GM19455 (cell line): Measurements from ENCODE around the gene CKAP5.
"Not testable (repeated sequence)": the region's sequence is repeated elsewhere in the genome, so short reads cannot be mapped to it uniquely, and the experiment has no call there.

Experiments
- ATAC-seq: cut with Tn5 transposase; IDR thresholded peaks from one replicate; pipeline ENCODE4 v1.9.1; 2021; ENCODE audit not compliant: unreplicated experiment

Gene CKAP5

GRCh38 chr11:46728659-46729040 lies 117.4 kb downstream of the CKAP5 start:
- no peak for ATAC-seq

- no peak for ATAC-seq
These were observed 118.0 kb downstream of the CKAP5 start for GRCh38 chr11:46727952-46728658.

- ATAC-seq, result no peak
These were observed 119.7 kb downstream of the CKAP5 start for GRCh38 chr11:46726206-46726862.

GRCh38 chr11:46725338-46726205 lies 120.5 kb downstream of the CKAP5 start:
- no peak for ATAC-seq

- ATAC-seq, result no peak
These were observed 122.0 kb downstream of the CKAP5 start for GRCh38 chr11:46724088-46724487.

GRCh38 chr11:46723359-46723680 lies 122.8 kb downstream of the CKAP5 start:
- no peak for ATAC-seq

- ATAC-seq, result no peak
These were observed 123.3 kb downstream of the CKAP5 start for GRCh38 chr11:46722566-46723358.

- no peak for ATAC-seq
These were observed 124.8 kb downstream of the CKAP5 start for GRCh38 chr11:46721286-46721685.

- no peak for ATAC-seq
These were observed 126.4 kb downstream of the CKAP5 start for GRCh38 chr11:46719543-46720218.

GRCh38 chr11:46719048-46719542 lies 127.0 kb downstream of the CKAP5 start, which contains the start of gene F2:
F2 (plus strand) TSS chr11:46719213; CDS start chr11:46719236, 23 bp downstream.
- no peak for ATAC-seq

GRCh38 chr11:46718155-46719019 lies 127.7 kb downstream of the CKAP5 start:
- no peak for ATAC-seq

GRCh38 chr11:46717825-46718154 lies 128.3 kb downstream of the CKAP5 start:
- not testable (repeated sequence) for ATAC-seq

- ATAC-seq, result no peak
These were observed 133.1 kb downstream of the CKAP5 start for GRCh38 chr11:46712874-46713576.

GRCh38 chr11:46711303-46711702 lies 134.8 kb downstream of the CKAP5 start:
- no peak for ATAC-seq

- no peak for ATAC-seq
These were observed 135.2 kb downstream of the CKAP5 start for GRCh38 chr11:46710821-46711269.

- not testable (repeated sequence) for ATAC-seq
These were observed 136.7 kb downstream of the CKAP5 start for GRCh38 chr11:46709351-46709750.

GRCh38 chr11:46706886-46707285 lies 139.2 kb downstream of the CKAP5 start:
- no peak for ATAC-seq

GRCh38 chr11:46705070-46705688 lies 140.9 kb downstream of the CKAP5 start:
- ATAC-seq, result no peak
